ENCODE measurements around the gene ENTPD1.
"Not testable (repeated sequence)": the region's sequence is repeated elsewhere in the genome, so short reads cannot be mapped to it uniquely, and the experiment has no call there.

Gene ENTPD1

DNA sequence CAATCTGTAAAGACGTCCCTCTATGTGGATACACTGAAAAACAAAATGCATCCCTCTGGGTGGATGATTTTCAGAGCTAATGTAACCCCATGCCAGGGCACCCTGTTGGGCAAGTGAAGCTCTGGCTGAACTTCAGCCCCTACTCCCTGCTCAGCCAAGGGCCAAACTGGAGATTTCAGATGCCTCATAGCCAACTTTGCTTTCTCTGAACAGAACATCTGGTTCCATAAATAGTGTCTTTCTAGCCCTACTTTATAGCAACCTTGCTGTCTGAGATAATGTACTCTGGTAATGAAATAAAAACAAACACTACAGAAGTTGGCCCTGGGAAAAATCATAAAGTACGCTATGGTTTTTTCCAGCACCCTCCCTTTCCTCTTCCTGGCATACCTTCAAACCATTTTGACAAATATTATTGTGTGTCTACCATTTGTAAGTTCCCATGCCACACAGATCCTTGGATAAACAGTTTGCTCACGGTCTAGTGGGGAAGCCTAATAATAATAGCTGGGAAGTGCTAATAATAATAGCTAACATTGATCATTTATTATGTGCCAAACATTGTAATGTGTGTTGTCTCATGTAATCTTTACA lies 3.4 kb downstream of the ENTPD1 start:
- DNase-seq: no peak

- DNase-seq: no peak
Measured at GRCh38 chr10:95761939-95762492, 6.1 kb downstream of the ENTPD1 start.

GRCh38 chr10:95767884-95768556 lies 12.1 kb downstream of the ENTPD1 start:
- no peak for DNase-seq

GRCh38 chr10:95770084-95770720 lies 14.2 kb downstream of the ENTPD1 start:
- no peak for DNase-seq

GRCh38 chr10:95773454-95773853 lies 17.5 kb downstream of the ENTPD1 start:
- DNase-seq: not testable (repeated sequence)

DNA sequence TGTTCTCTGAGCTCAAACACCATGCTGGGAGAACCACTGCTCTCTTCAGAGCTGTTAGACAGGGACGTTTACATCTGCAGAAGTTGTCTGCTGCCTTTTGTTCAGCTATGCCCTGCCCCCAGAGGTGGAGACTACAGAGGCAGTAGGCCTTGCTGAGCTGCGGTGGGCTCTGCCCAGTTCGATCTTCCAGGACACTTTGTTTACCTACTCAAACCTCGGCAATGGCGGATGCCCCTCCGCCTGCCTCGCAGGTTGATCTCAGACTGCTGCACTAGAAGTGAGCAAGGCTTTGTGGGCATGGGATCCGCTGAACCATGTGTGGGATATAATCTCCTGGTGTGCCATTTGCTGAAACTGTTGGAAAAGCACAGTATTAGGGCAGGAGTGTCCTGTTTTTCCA lies 21.7 kb downstream of the ENTPD1 start:
- DNase-seq: not testable (repeated sequence)

GRCh38 chr10:95782318-95782717 lies 26.4 kb downstream of the ENTPD1 start:
- no peak for DNase-seq

GRCh38 chr10:95783741-95784140 lies 27.8 kb downstream of the ENTPD1 start:
- DNase-seq: no peak

DNA sequence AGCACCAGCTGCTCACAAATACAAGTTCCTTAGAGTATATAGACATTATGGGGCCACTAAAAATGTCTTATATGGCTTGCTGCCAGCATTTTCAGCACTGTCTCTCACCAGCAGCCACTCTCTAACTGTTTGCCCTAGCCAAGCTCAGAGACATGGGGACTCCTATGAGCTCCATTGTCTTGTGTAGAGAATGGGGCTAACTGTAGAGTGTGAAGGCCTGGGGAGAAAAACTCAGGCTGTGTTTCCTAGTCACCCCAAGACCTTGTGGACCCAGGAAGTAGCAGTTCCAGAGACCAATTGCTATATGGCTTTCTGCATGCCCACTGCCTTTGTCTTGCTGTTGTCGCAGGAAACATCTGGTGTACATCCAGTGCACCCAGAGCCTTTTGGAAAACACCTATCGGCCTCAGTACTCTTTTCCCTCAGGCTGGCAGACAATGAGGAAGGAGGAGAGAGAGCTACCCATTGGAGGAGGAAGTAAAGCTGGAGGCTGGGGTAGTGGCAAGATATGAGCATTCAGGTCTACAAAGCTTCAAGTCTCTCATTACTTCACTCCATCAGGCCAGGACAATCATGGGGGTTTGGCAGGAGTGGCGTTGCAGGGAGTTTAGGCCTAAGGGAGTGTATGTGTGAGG lies 28.4 kb downstream of the ENTPD1 start:
- DNase-seq: no peak

GRCh38 chr10:95785317-95785716 lies 29.4 kb downstream of the ENTPD1 start:
- DNase-seq: no peak

DNA sequence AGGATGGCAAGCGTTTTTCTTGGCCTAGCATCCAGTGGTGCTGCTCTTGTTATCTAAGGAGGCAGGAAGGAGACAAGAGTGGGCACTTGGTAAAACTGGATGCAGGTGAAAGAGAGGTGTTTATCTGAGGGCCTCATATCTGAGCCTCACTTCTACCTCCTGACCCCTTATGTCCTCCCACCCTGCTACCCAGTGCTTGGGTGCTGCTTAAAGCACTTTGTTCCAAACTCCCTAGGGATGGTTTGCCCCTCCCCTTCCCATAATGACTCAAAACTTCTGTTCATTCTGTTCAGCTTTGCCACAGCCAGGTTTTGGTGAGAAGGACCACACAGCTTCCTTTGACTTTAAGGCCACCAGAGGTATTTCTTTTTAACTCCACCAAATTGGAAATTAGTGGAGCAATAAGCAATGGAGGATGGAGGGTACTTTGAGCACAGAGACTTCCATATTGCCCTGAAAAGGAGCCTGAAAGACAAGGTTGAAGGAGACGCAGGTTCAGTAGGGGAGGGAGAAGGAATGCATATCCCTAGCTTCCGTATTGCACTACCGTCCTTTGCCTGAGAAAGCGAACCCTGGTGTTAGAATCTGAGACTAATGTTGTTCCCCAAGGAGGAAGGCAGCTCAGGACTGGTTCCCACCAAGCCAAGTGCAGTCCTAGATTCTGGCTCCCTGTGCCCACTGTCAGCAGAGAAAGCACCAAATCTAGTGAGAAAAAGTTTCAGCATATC lies 30.1 kb downstream of the ENTPD1 start:
- DNase-seq: no peak

- no peak for DNase-seq
Measured at GRCh38 chr10:95787447-95787846, 31.5 kb downstream of the ENTPD1 start.

GRCh38 chr10:95788830-95789229 lies 32.9 kb downstream of the ENTPD1 start:
- no peak for DNase-seq

DNA sequence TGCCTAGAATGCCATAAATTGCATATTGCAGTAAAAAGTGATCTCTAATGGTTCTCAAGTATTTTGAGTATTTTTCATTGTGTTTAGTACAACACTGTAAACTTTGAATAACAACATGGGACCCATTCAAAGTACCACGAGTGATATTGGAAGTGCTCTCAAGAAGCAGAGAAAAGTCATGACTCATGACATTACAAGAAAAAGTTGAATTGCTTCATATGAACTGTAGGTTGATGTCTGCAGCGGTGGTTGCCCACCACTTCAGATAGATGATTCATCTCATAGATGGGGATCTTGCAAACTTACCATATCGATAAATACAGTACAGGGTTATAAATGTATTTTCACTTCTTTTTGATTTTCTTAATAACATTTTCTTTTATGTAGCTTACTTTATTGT lies 33.9 kb downstream of the ENTPD1 start:
- DNase-seq: no peak

- no peak for DNase-seq
Measured at GRCh38 chr10:95790982-95791381, 35.0 kb downstream of the ENTPD1 start.

GRCh38 chr10:95791425-95791979 lies 35.5 kb downstream of the ENTPD1 start:
- DNase-seq: no peak

DNA sequence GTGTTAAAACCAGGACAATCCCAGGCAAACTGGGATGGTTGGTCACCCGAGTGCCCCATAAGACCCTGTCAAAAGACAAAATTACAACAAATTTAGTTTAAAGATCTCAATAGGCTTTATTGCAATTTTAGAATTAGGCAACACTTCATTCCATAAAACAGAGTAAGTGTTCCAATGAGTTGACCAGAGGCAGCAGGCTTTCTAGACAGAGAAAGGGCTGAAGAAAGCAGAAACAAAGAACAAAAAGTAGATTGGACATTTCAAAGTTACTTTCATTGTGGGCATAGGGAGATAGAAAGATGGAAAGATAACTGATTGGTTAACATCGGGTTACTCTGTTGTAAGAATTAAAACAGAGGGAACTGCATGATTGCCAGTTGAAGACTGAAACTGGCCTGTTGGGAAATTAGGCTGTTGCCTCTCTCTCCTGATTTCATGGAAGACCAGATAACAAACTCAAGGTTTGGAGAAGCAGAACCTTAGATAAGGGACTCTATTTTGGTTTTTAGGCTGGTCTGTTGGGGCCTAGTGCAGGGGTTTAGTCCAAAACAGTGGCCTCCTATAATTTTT lies 36.3 kb downstream of the ENTPD1 start:
- DNase-seq: no peak

DNA sequence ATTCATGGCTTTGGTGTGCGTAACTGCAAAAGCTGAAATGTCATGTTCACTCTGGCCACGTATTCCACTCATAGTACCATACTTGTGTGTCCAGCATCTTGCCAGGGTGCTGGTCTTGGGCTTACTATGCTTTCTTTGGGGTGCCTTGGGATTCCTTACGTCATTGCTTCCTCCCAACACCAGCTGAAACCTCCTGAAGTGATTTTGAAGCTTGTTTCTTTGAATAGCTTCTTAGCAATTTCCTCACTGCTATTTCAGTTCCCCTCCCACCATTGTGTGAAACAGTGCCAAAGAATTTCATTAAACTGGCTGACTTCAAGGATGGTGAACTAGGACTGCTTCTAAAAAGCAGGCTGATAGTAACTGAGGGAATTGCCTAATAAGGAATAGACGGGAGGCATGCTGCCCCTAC lies 36.9 kb downstream of the ENTPD1 start:
- no peak for DNase-seq

GRCh38 chr10:95793401-95794045 lies 37.6 kb downstream of the ENTPD1 start:
- no peak for DNase-seq

DNA sequence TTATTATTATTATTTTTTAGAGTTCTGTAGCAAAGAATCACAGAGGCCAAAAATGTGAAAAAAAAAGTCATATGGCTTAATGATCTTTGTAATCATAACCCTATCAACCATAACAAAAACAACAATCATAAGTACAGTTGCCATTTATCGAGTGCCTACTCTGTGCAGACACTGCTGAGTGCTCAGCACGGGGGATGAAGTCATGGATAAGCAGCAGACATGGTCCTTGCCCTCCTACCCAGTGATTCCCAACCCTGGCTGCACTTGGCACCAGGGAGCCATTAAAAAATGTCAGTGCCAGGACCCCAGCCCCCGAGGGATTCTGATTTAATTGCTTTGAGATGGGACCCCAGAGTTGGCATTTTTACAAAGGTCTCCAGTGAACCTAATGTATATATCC lies 38.2 kb downstream of the ENTPD1 start:
- no peak for DNase-seq

- DNase-seq: no peak
Measured at GRCh38 chr10:95795602-95796001, 39.6 kb downstream of the ENTPD1 start.

DNA sequence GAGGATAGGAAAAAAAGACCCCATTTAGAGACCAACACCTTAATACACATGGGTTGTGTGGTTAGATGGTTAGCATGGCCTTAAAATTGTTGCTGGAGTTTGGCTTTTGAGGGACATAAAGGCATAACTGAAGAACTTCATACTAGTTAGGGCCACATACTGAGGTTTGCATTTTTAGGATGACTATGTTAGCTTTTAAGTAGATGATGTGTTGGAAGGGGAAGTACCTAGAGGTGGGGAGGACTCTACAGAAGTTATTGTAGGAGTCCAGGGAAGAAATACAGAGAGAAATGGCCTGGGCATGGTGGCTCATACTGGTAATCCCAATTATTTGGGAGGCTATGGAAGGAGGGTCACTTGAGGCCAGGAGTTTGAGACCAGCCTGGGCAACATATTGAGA lies 40.5 kb downstream of the ENTPD1 start:
- DNase-seq: no peak

Measured in NCI-H226 (cell line).